Amniotic stem cell (primary cell): ENCODE data around the gene MYH6.
"Not testable (repeated sequence)": the region's sequence is repeated elsewhere in the genome, so short reads cannot be mapped to it uniquely, and the experiment has no call there.

Source experiments
- DNase-seq: peaks from one replicate; lab custom pipeline; 2025; lab: John Stamatoyannopoulos, UW

MYH6 gene

DNA sequence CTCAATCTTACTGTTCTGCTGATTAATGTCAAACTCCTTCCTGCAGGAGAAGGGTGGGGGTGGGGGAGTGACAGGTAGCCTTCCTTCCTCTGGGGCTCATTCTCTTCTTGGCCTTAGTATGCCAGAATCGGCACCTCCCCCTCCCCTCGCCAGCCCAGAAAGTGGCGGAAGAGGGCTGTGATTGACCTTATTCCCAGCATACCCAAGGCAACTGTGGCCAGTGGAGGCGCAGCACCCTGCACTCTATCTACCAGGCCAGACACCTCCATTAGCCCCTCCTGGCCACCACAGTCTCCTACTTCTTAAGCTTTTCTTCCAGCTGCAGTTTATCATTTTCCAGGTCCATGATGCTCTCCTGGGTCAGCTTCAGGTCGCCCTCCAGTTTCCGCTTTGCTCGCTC lies 15.5 kb downstream of the MYH6 start:
- DNase-seq: no peak

DNA sequence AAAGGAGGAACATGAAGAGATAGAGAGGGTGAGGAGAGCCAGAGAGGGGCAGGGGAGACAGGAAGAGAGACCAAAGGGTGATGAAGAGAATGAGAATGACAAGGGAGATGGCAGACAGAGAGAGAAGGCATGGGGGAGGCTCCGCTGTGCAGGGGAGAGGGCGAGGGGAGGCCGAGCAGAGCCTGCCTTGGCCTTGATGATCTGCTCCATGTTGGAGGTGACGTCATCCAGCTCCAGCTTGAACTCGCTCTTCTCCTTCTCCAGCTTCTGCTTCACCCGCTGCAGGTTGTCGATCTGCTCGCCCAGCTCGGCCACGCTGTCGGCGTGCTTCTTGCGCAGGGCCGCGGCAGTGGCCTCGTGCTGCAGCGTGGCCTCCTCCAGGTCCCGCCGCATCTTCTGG lies 18.2 kb downstream of the MYH6 start:
- not testable (repeated sequence) for DNase-seq

DNA sequence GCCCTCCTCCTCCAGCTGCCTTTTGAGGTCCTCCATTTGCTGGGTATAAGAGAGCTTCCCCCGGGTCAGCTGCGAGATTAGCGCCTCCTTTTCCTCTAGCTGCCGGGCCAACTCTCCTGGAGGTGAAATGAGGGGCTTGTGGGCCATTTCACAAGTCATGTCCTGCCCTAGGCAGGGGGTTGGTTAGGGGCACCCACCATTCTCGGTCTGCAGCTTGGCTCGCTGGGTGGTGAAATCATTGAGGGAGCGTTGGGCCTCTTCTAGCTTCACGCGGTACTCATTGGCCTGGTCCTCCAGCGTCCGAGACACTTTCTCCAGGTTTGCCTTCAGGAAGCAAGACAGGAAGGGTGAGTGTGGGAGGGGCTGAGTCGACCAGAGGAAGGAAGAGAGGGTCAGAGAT lies 18.7 kb downstream of the MYH6 start:
- no peak for DNase-seq

DNA sequence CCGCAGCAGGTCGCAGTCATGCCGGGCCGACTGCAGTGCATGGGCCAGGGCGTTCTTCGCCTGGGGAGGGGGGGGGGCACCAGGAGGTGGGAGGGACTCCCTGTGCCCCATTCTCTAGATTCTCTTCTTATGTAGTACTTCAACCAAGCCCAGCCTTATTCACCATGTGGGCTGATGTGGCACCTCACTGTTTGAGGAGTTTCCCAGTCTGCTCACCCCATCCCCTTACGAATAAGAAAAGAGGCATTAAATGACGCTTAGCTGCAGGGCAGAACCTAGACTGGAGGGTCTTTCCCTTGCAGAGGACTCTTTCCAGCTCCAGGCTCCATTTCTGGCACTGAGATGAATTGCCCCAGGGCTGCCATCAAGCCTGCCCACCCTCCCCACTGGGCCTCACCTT lies 19.1 kb downstream of the MYH6 start:
- DNase-seq: no peak

DNA sequence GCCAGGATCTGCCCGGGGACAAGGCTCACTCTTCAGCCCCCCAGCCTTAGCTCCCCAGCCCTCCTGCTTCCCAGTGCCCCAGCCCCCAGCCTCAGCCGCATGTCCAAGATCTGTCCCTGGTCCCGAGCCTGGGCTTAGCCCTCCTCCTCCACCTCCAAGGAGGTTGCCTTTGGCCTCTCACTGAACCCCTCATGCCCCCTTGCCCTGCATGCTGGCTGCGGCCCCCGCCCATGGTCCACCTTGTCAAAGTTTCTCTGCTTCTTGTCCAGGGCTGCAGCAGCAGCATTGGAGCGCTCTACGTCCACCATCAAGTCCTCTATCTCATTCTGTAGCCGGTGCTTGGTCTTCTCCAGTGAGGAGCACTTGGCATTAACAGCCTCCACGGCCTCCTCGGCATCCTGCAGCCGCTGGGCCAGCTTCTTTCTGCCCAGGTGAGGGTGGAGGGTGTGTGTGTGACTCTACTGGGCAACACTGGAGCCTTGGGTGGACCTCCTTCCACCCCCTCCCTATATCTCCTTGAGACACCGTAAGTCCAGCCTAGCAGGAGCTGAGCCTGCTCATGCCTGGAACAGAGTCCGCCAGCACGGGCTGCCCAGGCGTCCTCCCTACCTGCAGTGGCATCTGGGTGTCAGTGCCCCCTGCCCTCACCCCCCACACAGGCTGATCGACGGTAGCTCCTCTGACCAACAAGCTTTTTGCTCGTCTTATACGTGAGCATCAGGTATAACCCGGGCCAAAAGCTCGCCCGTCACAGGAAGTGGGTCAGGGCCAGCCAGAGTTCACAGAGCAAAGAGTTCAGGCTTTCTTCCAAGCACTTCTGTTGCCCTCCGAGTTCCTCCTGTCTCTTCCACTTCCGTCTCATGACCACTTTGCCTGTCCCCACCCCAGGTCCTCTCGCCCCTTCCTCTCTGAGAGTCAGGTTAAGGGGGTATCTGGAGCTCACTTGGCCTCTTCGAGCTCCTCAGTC lies 19.9 kb downstream of the MYH6 start:
- no peak for DNase-seq

DNA sequence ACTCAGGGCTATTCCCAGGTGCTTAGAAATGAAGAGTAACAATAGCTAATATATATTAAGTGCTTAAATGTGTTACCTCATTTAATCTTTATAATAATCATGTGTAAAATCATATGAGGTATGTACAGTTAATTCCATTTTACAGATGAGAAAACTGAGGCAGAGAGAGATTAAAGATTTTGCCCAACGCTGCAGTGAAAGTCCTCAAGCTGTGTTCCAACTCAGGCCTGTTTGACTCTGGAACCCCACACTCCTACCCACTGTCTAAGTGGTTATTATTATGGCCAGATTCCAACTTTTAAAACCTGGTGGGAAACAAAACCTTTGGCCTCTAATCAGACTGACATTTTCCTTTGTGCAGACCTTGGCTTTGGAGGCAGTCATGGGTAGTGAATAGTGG lies 21.1 kb downstream of the MYH6 start:
- no peak for DNase-seq

DNA sequence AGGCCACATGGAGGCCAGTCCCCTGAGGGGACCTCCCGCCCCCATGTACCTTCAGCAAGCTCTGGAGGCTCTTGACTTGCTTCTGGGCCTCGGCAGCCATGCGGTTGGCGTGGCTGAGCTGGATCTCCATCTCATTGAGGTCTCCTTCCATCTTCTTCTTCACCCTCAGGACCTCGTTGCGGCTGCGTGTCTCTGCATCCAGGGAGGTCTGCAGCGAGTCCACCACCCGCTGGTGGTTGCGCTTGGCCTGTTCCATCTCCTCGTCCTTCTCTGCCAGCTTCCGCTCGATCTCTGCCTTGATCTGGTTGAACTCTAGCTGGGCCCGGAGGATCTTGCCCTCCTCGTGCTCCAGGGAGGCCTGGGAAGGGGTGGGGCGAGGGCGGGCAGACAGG lies 21.8 kb downstream of the MYH6 start:
- DNase-seq: not testable (repeated sequence)

DNA sequence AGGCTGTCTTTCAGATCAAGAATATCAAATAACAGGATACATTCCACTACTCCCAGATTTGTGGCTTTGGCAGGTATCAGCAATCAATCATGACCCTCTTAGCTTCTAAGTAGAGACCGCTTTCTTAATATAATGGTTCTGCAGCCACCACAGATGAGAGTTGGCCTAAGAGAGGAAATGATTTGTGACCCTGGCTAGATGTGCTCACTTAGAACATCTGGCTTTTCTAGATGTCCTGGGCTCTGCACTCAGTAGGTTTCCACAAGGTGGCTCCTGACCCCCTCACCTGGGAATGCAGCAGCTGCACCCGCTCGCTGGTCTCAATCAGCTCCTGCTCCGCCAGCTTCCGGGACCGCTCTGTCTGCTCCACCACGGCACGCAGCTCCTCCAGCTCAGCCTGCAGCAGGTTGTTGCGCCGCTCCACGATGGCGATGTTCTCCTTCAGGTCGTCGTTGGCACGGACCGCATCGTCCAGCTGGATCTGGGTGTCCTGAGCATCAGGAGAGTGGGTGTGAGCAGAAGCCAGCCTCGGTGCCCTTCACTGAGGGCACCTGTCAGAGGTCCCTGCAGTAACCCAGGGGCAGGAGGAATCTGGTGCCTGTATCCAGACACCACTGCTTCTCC lies 22.3 kb downstream of the MYH6 start:
- no peak for DNase-seq

DNA sequence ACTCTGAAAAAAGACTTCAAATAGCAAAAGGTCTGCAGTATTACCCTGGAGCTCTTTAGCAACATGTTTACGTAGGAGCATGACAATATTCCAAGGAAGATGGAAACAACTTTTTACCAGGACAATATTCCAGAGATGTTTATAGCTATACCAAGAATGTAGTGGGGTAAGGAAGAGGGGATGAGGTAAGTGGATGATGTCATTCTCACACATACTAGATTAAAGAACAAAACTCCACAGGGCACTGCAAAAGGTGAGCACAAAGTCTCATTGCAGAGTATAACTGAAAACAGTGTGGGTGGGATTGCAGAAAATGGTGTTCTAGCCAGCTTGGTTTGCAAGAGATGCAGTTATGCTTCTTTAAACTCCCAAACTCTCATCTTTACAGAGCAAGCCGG lies 22.8 kb downstream of the MYH6 start:
- DNase-seq: no peak

DNA sequence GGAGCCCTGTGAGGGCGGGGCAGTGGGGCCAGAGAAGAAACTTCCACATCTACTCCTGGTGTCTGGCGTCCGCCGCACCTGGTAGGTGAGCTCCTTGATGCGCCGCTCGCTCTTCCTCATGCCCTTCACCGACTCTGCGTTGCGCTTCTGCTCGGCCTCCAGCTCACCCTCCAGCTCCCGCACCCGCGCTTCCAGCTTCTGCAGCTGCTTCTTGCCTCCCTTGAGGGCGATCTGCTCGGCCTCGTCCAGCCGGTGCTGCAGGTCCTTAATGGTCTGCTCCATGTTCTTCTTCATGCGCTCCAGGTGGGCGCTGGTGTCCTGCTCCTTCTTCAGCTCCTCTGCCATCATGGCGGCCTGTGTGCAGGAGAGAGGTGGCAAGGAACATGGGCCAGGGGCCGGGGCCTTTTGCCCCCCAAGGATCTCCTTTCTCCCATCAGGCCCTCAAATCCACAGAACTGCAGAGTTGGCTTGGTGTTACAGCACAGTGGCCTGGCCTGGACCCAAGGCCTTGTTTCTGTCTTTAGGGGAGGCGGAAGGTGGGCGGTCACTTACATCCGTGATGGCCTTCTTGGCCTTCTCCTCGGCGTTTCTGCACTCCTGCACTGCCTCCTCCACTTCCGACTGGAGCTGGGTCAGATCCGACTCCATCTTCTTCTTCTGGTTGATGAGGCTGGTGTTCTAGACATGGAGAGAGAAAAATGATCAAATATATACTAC lies 23.6 kb downstream of the MYH6 start:
- DNase-seq: no peak

DNA sequence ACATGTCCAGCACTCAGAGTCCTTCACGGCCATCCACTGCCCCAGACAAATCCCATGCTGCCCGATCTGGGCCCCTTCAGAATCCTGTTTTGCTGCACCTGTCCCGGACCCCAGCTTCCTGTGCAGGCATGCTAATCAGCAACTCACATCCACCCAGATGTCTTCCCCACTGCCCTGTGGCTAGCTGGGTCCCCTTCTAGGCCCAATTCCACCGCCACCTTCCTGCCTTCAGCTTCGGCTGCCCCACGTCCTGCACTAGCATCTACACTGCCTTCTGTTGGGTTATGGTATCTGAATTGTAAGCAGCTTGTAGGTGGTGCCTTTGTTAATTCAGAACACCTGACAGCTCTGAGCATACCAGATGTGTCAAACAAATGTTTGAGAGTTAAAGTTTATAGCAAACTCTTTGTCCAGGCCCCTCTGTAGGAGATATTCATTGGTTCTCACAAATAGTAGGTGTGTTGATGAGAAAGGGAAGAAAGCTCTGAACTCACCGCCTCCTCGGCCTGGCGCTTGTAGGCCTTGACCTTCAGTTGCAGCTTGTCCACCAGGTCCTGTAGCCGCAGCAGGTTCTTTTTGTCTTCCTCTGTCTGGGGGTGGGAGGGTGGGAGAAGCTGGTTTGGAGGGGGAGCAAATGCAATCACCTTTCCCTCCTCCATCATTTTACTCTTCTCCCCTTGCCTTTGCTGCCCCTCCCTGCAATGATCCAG lies 25.2 kb downstream of the MYH6 start:
- no peak for DNase-seq

DNA sequence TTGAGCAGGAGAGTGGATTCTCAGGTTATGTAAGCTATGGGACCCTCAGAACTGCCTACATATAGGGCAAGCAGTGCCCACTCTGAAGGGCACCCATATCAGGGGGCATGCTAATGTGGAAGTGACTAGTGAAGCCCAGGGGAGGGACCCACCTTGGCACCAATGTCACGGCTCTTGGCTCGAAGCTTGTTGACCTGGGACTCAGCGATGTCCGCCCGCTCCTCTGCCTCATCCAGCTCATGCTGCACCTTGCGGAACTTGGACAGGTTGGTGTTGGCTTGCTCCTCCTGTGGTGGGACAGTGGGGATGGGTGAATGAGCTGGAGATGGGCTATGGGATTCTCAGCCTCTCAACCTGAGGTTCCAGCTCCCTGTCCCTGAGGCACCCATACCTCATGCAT lies 25.8 kb downstream of the MYH6 start:
- no peak for DNase-seq

DNA sequence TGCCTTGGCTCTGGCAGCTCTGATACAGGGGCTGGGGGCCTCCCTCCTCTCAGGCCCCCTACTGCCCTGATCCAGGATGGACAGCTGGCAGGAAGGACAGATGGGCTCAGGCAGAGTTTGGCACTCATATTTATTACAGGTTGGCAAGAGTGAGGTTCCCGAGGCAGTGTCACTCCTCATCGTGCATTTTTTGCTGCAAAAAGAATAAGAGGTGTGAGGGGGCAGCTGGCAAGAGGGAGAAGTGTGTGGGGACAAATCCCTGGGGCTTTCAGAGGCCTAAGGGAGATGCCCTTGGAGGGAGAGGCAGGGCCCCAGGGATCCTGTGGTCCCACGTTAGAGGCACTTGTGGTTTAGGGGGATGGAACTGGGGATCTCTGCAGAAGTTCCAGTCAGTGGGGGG lies 26.2 kb downstream of the MYH6 start:
- no peak for DNase-seq

DNA sequence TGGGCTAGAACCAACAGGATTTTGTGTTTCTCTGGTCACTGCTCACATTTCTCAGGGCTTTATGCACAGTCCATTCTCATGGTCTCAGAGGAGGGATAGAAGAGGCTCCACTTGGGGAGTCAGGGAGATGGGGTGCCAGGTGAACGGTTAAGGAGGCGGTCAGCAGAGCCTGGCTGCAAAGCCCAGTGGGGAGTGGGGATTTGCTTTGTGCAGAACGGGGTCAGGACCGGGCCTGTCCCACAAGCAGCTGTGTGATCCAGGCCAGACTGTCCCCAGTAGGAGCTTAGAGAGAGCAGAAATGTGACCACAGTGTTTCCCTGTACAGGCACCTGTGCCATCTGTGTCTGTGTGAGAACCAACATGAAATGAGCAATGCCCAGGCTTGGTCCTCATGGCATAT lies 27.1 kb downstream of the MYH6 start:
- no peak for DNase-seq

DNA sequence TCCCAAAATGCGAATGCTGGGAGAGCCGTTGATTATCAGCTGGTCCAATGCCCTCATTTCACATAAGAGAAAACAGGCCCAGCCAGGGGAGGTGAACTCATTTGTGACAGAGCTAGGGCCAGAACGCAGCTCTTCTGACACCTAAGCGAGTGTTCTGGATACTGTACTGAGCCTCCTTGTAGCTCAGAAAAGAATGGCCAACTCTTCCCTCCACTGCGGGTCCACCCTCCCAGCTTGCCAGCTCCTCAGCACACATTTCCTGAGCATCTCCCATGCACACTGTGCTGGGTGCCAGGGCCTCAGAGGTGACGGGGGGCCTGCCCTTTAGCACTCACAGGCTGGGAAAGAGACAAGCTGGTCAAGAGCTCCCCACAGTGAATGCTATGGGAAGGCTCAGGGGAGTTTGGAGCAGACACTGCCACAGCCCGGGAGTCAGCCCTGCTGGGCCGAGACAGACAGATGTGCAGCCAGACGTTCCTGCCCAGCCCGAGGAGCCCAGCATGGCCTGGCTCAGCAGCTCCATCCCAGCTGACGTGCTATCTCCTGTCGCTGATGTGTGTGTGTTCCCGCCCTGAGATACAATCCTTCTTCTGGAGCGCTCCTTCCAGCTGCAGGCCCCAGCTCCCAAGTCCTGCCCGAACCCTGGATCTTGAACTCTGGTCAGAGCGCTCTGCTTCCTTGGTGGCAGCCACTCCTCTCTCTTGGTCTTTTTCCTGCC lies 27.7 kb downstream of the MYH6 start:
- DNase-seq: no peak

DNA sequence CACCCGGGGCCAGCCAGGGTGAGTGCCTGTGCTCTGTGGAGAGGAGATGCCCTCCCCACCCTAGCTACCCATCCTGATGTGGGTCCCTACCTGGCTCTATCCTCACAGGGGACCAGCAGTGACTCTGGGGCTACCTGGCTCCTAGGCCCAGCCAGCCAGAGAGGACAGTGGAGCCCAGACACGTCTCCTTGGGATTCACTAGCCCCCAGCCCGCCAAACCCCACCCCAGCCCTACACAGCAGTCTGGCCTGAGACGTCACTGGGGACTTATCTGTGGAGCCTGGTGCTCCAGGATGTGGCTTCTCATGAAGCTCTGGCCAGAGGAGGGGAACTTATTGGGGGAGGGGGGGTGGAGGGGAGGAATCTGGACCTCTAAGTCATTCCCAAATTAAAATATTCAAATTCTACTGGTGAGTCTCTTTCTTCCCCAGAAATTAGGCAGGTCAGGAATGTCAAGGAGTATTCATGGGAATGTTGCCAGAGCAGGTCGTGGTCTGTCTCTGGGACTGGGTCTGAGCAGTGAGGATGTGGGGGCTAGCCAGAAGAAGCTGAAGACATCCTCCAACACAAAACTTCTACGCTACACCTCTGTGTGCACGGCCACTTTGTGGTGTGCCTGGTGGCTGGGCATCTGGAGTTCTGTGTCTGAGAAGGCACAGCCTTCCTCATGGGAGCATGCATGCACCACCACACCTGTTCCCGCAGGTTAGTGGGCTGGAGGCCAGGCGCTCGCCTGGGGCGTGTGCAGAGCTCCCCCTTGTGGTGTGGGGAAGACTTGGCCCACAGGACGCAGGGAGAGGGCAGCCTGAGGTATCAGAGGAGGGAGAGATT lies 28.5 kb downstream of the MYH6 start:
- no peak for DNase-seq

DNA sequence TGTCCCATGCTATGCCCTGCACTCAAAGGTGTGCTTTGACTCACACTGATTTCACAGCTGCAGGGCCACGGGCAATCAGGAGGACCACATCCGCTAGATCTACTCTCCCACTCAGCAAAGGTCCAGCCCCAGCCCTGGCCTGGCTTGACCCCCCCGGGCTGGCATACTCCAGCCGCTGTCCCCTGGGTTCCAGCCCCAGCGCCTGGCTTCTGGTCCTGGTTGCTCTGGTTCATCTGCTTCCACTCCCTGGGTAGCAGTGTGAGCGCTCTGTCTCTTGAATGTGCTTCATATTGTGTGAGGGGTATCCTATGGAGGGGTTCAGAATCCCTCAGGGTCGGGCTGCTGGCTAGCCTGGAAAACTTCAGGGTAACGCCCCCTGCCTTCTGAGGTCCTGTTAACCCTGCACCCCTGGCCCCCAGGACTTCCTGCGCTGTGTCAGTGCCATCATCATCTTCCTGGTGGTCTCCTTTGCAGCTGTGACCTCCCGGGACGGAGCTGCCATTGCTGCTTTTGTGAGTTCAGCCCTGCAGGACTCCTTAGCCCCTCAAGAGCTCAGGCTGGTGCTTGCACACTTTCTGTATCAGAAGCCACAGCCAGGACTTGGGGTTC lies 29.4 kb downstream of the MYH6 start:
- DNase-seq: no peak

DNA sequence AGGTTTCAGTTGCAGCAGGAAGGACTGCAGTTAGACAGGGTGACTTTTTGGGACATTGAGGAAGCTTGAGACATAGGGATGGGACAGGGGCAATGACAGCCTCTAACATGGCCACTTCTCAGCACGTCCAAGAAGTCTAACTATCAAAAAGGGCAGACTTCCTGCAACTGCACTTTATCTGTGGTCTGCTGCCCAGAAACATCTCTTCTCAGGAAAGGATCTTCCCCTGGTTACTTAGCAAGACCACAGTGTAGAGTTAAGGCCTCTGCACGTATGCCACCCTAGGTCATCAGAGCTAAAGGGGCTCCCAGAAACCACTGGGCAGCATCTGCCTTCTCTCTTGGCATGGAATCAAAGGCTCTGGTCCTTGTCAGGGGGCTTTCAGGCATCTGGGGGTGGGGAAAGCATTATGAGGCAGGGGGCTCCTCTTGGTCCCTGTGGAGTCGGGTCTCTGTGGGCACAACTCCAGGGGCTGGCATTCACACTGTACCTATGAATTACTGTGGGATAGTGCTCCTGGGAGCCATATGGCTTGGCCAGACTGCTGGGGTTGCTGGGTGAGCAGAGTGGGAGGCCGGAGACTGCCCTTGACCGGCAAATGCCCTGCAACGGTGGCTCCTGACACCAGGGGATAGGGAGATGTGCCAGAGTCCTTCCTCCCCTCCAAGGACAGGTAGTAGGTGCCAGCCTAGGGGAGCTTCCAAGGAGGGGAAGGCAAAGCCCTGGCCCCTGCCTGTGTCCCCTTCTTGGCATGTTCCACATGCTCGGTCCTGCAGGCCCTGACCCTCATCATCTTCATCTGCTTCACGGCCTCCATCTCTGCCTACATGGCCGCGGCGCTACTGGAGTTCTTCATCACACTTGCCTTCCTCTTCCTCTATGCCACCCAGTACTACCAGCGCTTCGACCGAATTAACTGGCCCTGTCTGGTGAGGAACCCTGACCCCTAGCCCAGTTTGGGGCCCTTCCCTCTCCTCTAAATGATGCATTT lies 30.2 kb downstream of the MYH6 start:
- no peak for DNase-seq

DNA sequence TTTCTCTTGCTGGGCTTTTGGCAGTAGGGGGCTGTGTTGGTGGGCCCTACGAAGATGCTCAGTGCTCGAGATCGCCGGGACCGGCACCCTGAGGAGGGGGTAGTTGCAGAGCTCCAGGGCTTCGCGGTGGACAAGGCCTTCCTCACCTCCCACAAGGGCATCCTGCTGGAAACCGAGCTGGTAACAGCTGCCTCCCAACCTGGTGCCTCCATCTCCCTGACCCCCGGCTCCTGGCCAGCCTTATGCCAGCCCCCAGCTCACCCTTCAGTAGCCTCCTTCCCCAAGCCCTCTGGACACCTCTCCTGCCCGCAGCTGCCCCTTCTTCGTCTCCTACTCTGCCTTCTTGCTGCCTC lies 30.9 kb downstream of the MYH6 start:
- DNase-seq: no peak
